Mononuclear cell (primary cell): ENCODE results near the gene AGAP1. TPM values are rescaled to one million over a fixed set of nuclear protein-coding genes. Genes with fewer than 3 reads are reported as not detected.

Experiments
- H3K27me3 ChIP-seq: 2 replicates; pipeline ENCODE4 v1.6.0; 2011; ENCODE audit warnings: low read length, control low read depth; ENCODE audit not compliant: insufficient read depth
- H3K4me1 ChIP-seq: 2 replicates; pipeline ENCODE4 v1.5.1; 2011; ENCODE audit warnings: mild to moderate bottlenecking, low read length, control low read depth; ENCODE audit not compliant: insufficient read depth
- H3K4me3 ChIP-seq: 2 replicates; pipeline ENCODE4 v1.5.1; 2011; ENCODE audit warnings: mild to moderate bottlenecking, low read length, moderate library complexity
- H3K9me3 ChIP-seq: 2 replicates; pipeline ENCODE4 v1.5.1; 2011; ENCODE audit warnings: low read depth, mild to moderate bottlenecking, control low read depth, low read length
- total RNA-seq: library from RNA; depleted of rRNA; stranded (reverse); fragments of >200 nt; gene quantifications from one replicate; pipeline ENCODE4 v1.2.3, GENCODE V29; 2012

Gene AGAP1
- total RNA-seq, result 2.7 TPM

DNA sequence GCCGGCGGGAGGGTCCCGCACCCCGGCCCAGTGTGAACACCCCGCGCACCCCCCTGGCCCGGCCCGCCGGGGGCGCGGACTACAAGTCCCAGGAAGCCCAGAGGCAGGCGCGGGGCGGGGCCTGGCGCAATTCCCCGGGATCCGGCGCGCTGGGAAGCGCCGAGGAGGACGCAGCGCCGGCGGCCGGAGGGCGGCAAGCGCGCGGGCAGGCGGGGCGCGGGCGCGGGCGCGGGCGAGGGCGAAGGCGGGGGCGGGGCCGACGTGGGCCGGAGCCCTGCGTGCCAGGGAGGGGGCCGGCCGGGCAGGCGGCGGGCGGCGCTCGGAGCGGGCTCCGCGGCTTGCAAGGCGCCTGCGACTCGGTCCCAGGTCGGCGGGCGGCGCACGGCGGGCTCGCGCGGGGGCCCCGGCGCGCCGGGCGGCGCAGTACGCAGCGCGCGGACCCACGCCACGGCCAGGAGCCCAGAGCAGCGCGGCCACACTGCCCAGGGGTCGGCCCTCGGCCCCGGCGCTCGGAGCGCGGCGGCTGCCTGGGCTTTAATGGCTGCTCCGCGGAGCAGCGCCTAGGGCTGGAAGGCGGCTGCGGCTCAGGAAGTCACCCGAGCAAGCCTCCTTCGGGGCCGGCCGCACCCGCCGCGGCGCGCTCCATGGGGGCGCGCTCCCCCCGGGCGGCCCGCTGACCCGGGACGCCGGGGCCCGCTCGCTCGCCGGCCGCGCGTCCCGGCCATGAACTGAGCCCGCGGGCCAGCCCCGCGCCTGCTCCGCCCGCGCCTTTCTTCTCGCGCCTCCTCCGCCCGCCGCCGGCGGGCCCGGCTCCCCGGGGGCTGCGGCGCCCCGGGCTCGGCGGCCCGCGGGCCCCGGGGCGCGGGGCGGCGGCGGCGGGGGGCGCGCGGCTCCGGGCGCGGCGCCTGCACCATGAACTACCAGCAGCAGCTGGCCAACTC is at the start of gene AGAP1:
AGAP1 (plus strand) TSS at position 269 of the 941 bp plus-strand sequence.
- Histone ChIP-seq H3K27me3 (peaks cover 41% of the 10 kb centered on the region), H3K4me3 (no peak within 1 kb of the TSS), H3K4me1 (no peaks in the 10 kb centered on the region), H3K9me3 (no peaks in the 10 kb centered on the region)

GRCh38 chr2:235444101-235444597 is 49.7 kb upstream of the AGAP1 start:
- Histone ChIP-seq H3K4me3 (no peak overlapping the region), H3K9me3 (no peaks in the 10 kb centered on the region), H3K4me1 (no peaks in the 10 kb centered on the region), H3K27me3 (no peaks in the 10 kb centered on the region)

DNA sequence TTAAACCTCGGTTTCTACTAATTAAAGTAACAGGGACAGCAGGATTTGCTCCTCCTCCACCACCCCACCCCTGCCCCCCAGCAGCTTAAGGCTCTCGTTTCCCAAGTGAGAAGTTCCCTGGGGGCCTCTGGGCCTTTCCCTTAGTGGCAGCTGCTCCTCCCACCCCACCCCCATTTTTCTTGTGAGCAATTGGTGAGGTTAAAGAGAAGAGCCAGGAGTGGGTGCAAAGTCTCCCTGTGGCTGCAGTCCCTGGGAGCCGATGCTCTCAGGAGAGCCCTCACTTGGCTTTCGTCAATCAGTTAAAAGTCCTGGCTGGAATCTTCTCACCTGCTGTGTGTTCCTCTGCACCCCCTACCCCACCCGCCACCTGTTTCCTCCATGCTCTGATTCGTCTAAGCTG is 48.7 kb upstream of the AGAP1 start:
- H3K27me3 ChIP-seq, result no peaks in the 10 kb centered on the region
- H3K4me3 ChIP-seq, result no peak overlapping the region
- no peaks in the 10 kb centered on the region for H3K4me1 ChIP-seq
- H3K9me3 ChIP-seq, result no peaks in the 10 kb centered on the region

- H3K27me3 ChIP-seq, result no peaks in the 10 kb centered on the region
- no peaks in the 10 kb centered on the region for H3K4me1 ChIP-seq
- H3K9me3 ChIP-seq, result no peaks in the 10 kb centered on the region
- H3K4me3 ChIP-seq, result no peak overlapping the region
Observed at GRCh38 chr2:235446082-235446481, 47.8 kb upstream of the AGAP1 start.

DNA sequence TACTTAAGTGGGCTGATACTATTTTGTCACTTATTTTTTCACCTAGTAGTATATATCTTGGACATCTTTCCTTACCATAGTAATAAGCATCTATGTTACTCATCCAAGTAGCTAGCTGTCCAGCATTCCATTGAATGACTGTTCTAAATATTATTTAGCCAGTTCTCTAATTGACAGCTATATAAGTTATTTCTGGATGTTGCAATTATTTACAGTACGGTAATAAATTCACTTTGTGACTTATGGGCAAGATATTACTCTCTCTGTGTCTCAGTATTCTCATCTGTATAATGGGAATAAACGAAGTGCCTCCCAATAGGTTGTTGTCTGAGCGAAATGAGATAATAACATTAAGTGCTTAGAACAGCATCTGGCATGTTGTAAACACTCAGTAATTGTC is 46.6 kb upstream of the AGAP1 start:
- no peaks in the 10 kb centered on the region for H3K27me3 ChIP-seq
- no peak overlapping the region for H3K4me3 ChIP-seq
- no peaks in the 10 kb centered on the region for H3K4me1 ChIP-seq
- H3K9me3 ChIP-seq, result no peaks in the 10 kb centered on the region

- H3K4me1 ChIP-seq, result no peaks in the 10 kb centered on the region
- H3K27me3 ChIP-seq, result no peaks in the 10 kb centered on the region
- no peaks in the 10 kb centered on the region for H3K9me3 ChIP-seq
- H3K4me3 ChIP-seq, result no peak overlapping the region
Observed at GRCh38 chr2:235449568-235449967, 44.3 kb upstream of the AGAP1 start.

GRCh38 chr2:235453605-235454151 is 40.2 kb upstream of the AGAP1 start:
- Histone ChIP-seq H3K4me1 (no peaks in the 10 kb centered on the region), H3K27me3 (no peaks in the 10 kb centered on the region), H3K4me3 (no peak overlapping the region), H3K9me3 (no peaks in the 10 kb centered on the region)

DNA sequence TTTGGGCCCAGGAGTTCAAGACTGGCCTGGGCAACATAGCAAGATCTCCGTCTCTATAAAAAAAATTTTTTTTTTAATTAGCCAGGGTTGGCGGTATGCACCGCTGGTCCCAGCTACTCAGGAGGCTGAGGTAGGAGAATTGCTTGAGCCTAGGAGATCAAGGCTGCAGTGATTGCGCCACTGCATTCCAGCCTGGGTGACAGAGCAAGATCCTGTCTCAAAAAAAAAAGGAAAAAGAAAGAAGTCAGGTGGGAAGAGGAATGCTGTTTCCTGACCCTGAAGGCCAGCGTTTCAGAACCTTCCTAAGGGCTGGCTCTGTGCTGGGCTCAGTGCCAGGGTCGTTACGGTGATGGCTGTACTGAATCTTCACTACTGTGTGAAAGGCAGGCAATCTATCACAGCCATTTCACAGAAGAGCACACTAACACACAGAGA is 35.0 kb upstream of the AGAP1 start:
- no peaks in the 10 kb centered on the region for H3K4me1 ChIP-seq

GRCh38 chr2:235460548-235461047 is 33.2 kb upstream of the AGAP1 start:
- H3K4me3 ChIP-seq, result no peak overlapping the region
- no peaks in the 10 kb centered on the region for H3K27me3 ChIP-seq
- no peaks in the 10 kb centered on the region for H3K9me3 ChIP-seq
- no peaks in the 10 kb centered on the region for H3K4me1 ChIP-seq

More for the DNA sequence above, 35.0 kb upstream of the AGAP1 start:
- H3K27me3 ChIP-seq, result no peaks in the 10 kb centered on the region
- H3K9me3 ChIP-seq, result no peaks in the 10 kb centered on the region
- H3K4me3 ChIP-seq, result no peak overlapping the region

DNA sequence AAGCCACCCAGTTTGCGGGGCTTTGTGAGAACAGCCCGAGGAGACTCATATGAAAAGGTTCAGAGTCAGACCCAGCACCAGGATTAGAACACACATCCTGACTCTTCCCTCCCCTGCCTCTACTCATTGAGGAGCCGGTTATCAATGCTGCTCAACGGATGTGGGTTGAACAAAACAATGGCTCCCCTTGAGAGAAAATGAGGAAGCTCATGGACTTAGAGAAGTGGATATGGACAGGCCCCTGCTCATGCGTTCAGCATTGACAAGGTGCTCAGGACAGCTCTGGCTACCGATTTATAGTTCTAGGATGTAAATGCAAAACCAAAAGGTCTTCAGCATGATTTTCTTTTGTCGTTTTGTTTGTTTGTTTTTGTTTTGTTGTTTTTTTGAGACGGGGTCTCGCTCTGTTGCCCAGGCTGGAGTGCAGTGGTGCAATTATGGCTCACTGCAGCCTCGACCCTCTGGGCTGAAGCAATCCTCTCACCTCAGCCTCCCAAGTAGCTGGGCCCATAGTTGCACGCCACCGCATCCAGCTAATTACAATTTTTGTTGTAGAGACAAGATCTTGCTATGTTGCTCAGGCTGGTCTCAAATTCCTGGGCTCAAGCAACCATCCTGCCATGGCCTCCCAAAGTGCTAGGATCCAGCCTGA is 32.0 kb upstream of the AGAP1 start:
- Histone ChIP-seq H3K4me1 (no peaks in the 10 kb centered on the region), H3K9me3 (no peaks in the 10 kb centered on the region), H3K4me3 (no peak overlapping the region), H3K27me3 (no peaks in the 10 kb centered on the region)

- Histone ChIP-seq H3K9me3 (no peaks in the 10 kb centered on the region), H3K4me1 (no peaks in the 10 kb centered on the region), H3K27me3 (no peaks in the 10 kb centered on the region), H3K4me3 (no peak overlapping the region)
Observed at GRCh38 chr2:235462415-235462790, 31.4 kb upstream of the AGAP1 start.

- no peak overlapping the region for H3K4me3 ChIP-seq
- H3K9me3 ChIP-seq, result no peaks in the 10 kb centered on the region
- no peaks in the 10 kb centered on the region for H3K4me1 ChIP-seq
- no peaks in the 10 kb centered on the region for H3K27me3 ChIP-seq
Observed at GRCh38 chr2:235463893-235464292, 29.9 kb upstream of the AGAP1 start.

GRCh38 chr2:235467588-235467987 is 26.3 kb upstream of the AGAP1 start:
- Histone ChIP-seq H3K27me3 (no peaks in the 10 kb centered on the region), H3K4me1 (no peaks in the 10 kb centered on the region)

GRCh38 chr2:235468978-235469655 is 24.7 kb upstream of the AGAP1 start:
- H3K27me3 ChIP-seq, result no peaks in the 10 kb centered on the region

More at GRCh38 chr2:235467588-235467987, 26.3 kb upstream of the AGAP1 start:
- H3K9me3 ChIP-seq, result no peaks in the 10 kb centered on the region
- H3K4me3 ChIP-seq, result no peak overlapping the region

More at GRCh38 chr2:235468978-235469655, 24.7 kb upstream of the AGAP1 start:
- Histone ChIP-seq H3K4me3 (no peak overlapping the region), H3K9me3 (no peaks in the 10 kb centered on the region), H3K4me1 (no peaks in the 10 kb centered on the region)
